Panc1 (cell line): Measurements from ENCODE around the gene PDE4B. TPM values are rescaled to one million over a fixed set of nuclear protein-coding genes. Genes with fewer than 3 reads are reported as not detected.

ENCODE experiments used
- ATAC-seq: fragments of 200-7000 bp; cut with Tn5 transposase; 2 replicates; pipeline ENCODE4 v1.9.1; 2020; ENCODE audit warnings: mild to moderate bottlenecking, moderate library complexity
- BruUV-seq: library from RNA; stranded (reverse); fragments of 400-500 nt; replicated peaks from 2 replicates; lab custom pipeline; 2021; lab: Mats Ljungman, UMichigan
- CTCF ChIA-PET: fragments of 300-600 bp; sonication (Branson Sonifier 250); formaldehyde crosslinking; loops from one replicate; lab custom pipeline; 2022; ENCODE audit warnings: antibody characterized with exemption; lab: Charles Lee
- POLR2A ChIA-PET: fragments of 300-600 bp; sonication (Branson Sonifier 250); formaldehyde crosslinking; loops from one replicate; lab custom pipeline; 2022; ENCODE audit warnings: antibody characterized with exemption; lab: Charles Lee
- DNase-seq: peaks from one replicate; pipeline ENCODE4 v3.0.0-alpha.2; 2010; ENCODE audit warnings: low read depth, low spot score
- H3K27ac ChIP-seq: 2 replicates; pipeline ENCODE4 v1.5.1; 2011; ENCODE audit warnings: mild to moderate bottlenecking, low read length, inconsistent platforms
- H3K27me3 ChIP-seq: fragments of 200-500 bp; sonication (Bioruptor generic); 2 replicates; pipeline ENCODE4 v1.6.0; 2014; ENCODE audit warnings: low read length, inconsistent platforms; ENCODE audit not compliant: control insufficient read depth, insufficient read depth
- H3K36me3 ChIP-seq: fragments of 200-500 bp; sonication (Bioruptor generic); 2 replicates; pipeline ENCODE4 v1.5.1; 2014; ENCODE audit warnings: inconsistent platforms, mild to moderate bottlenecking, low read length, moderate library complexity; ENCODE audit not compliant: control insufficient read depth, insufficient read depth
- H3K4me1 ChIP-seq: 2 replicates; pipeline ENCODE4 v1.5.1; 2011; ENCODE audit warnings: inconsistent platforms, mild to moderate bottlenecking, low read length, moderate library complexity; ENCODE audit not compliant: control insufficient read depth, insufficient read depth
- H3K4me3 ChIP-seq, 2 experiments: 2 replicates each; pipeline ENCODE4 v1.5.1; 2011 to 2012; ENCODE audit warnings: low read depth in 2 of 2, low read length in 2 of 2, mild to moderate bottlenecking in 2 of 2, inconsistent platforms in 1 of 2, moderate library complexity in 1 of 2
- H3K9me3 ChIP-seq: fragments of 200-500 bp; sonication (Bioruptor generic); 2 replicates; pipeline ENCODE4 v1.5.1; 2014; ENCODE audit warnings: low read depth, mild to moderate bottlenecking, inconsistent platforms, low read length, moderate library complexity; ENCODE audit not compliant: control insufficient read depth, insufficient read depth
- POLR2AphosphoS5 ChIP-seq: IDR thresholded peaks from 2 replicates; pipeline ENCODE4 v1.6.1; 2012; ENCODE audit warnings: mild to moderate bottlenecking, low read depth, low read length, moderate library complexity
- REST ChIP-seq, 2 experiments: IDR thresholded peaks; 2 replicates each; pipeline ENCODE4 v1.6.1; 2011 to 2012; ENCODE audit warnings: low read depth in 2 of 2, control low read depth in 1 of 2, low read length in 1 of 2, mild to moderate bottlenecking in 1 of 2, moderate library complexity in 1 of 2; ENCODE audit not compliant: insufficient read depth in 1 of 2
- SIN3A ChIP-seq: IDR thresholded peaks from 2 replicates; pipeline ENCODE4 v1.6.1; 2012; ENCODE audit warnings: low read depth, mild to moderate bottlenecking, low read length, moderate library complexity, borderline replicate concordance; ENCODE audit not compliant: insufficient read depth
- TCF7L2 ChIP-seq: IDR thresholded peaks from 2 replicates; pipeline ENCODE4 v1.6.1; 2011; ENCODE audit warnings: mild to moderate bottlenecking, low read depth, low read length, inconsistent platforms
- in situ Hi-C: cut with HindIII; loops from 2 replicates; pipeline ENCODE4 v1.10.0; 2016; ENCODE audit warnings: low sequenced_read_pairs, low pct_unique_long_range_greater_than_20kb
- intact Hi-C: fragments of 100-400 bp; cut with micrococcal nuclease; formaldehyde crosslinking; loops from one replicate; pipeline ENCODE4 v1.10.0; 2022; ENCODE audit not compliant: unreplicated experiment
- total RNA-seq: library from RNA; stranded (reverse); gene quantifications from one replicate; pipeline ENCODE4 v1.2.1, GENCODE V29; 2021; ENCODE audit not compliant: unreplicated experiment
- TF ChIP-seq, protein P1 (sequence below): fragments of 450-650 bp; IDR thresholded peaks from 2 replicates; pipeline ENCODE4 v1.5.1; 2017; ENCODE audit warnings: mild to moderate bottlenecking

The PDE4B gene
- total RNA-seq, 1 experiment from 2014 or later: 0.26 TPM

DNA sequence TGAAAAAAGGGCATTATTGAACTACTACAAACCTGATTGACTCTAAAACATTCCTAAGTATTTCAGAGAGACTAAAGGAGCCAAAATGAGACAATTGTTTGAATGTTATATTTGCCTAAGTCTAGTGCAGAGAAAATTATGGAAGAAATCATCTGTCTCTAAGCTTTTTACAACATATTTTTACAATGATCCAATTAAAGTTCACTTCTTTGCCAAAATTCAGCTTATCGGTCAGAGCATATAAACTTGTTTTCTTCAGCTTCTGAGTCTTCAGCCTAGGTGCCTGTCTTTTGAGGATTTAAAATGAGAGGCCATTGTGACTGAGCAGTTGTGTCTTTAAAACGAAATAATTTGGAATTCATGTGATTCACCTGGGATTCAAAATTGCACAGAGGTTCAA lies 560.1 kb downstream of the PDE4B start:
- no peak for TF ChIP-seq SIN3A
- no peak for TF ChIP-seq REST (IDR thresholded peaks at IDR 0.05; ENCODE audit: insufficient read depth in 1 of 2, low read depth in 2 of 2, low read length in 1 of 2)
- Histone ChIP-seq H3K27me3 (no peaks in the 10 kb centered on the region; the same call in 1 of the 2 replicates), H3K36me3 (no peaks in the 10 kb centered on the region), H3K4me3 (no peak overlapping the region), H3K4me1 (no peaks in the 10 kb centered on the region), H3K9me3 (no peaks in the 10 kb centered on the region), H3K27ac (no peak overlapping the region)
- ATAC-seq: no peak
- DNase-seq: no peak
- ChIA-PET CTCF (no interaction called here), POLR2A (no interaction called here)
- in situ Hi-C loops (no loop called here), intact Hi-C loops (no loop called here)
- BruUV-seq: no TSS peak

GRCh38 chr1:66353257-66353656 lies 560.6 kb downstream of the PDE4B start:
- no peaks in the 10 kb centered on the region; the same call in 1 of the 2 replicates for H3K27me3 ChIP-seq
- TF ChIP-seq REST (IDR thresholded peaks at IDR 0.05; ENCODE audit: insufficient read depth in 1 of 2, low read depth in 2 of 2, low read length in 1 of 2): no peak
- TF ChIP-seq, protein P1, sequence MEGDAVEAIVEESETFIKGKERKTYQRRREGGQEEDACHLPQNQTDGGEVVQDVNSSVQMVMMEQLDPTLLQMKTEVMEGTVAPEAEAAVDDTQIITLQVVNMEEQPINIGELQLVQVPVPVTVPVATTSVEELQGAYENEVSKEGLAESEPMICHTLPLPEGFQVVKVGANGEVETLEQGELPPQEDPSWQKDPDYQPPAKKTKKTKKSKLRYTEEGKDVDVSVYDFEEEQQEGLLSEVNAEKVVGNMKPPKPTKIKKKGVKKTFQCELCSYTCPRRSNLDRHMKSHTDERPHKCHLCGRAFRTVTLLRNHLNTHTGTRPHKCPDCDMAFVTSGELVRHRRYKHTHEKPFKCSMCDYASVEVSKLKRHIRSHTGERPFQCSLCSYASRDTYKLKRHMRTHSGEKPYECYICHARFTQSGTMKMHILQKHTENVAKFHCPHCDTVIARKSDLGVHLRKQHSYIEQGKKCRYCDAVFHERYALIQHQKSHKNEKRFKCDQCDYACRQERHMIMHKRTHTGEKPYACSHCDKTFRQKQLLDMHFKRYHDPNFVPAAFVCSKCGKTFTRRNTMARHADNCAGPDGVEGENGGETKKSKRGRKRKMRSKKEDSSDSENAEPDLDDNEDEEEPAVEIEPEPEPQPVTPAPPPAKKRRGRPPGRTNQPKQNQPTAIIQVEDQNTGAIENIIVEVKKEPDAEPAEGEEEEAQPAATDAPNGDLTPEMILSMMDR: no peak
- no peak for TF ChIP-seq SIN3A
- TF ChIP-seq TCF7L2: no peak
- TF ChIP-seq POLR2AphosphoS5: no peak
- intact Hi-C loops: no loop called here
- H3K4me3 ChIP-seq: no peak overlapping the region
- H3K9me3 ChIP-seq: no peaks in the 10 kb centered on the region
- in situ Hi-C loops: no loop called here
- ChIA-PET POLR2A (no interaction called here), CTCF (no interaction called here)
- DNase-seq (no peak), ATAC-seq (no peak)
- no peaks in the 10 kb centered on the region for H3K36me3 ChIP-seq
- H3K27ac ChIP-seq: no peak overlapping the region
- H3K4me1 ChIP-seq: no peaks in the 10 kb centered on the region
- no TSS peak for BruUV-seq
